Amniotic epithelial cell (primary cell): ENCODE results near the gene MSANTD1.

Experiments
- DNase-seq: peaks from one replicate; pipeline ENCODE4 v3.0.0-alpha.2; 2010; ENCODE audit warnings: low read depth

MSANTD1 gene

DNA sequence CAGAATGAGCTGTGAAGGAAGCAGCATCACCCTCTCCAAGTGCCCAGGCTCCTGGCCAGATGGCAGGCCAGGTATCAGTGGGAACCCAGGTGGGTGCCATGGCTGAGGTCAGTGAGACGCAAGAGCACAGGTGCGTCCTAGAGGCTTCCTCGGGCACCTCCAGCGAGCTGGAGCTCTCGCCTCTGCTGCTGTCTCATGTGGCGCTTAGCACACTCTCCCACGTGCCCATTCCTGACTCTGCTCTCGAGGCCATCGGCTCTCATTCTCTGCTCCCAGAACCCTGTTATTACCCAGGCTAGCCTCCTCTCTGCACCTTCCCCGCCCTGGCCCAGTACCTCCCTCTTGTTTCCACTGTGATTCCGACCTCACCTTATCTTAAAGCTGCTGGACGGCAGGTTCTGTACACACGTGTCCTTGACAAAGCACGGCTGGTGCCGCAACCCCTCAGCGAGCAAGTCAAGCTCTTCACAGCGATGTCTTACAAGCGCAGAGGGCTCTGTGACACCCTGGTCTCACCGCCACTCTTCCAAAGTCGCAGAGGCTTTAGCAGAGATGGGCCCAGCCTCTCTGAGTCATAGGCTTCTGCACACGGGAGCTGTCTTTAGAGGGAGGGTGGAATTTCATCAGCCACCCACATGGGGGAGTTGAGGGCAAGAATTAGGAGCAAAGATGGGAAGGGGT, 15.4 kb upstream of the MSANTD1 start:
- DNase-seq = peak; percentile 9

DNA sequence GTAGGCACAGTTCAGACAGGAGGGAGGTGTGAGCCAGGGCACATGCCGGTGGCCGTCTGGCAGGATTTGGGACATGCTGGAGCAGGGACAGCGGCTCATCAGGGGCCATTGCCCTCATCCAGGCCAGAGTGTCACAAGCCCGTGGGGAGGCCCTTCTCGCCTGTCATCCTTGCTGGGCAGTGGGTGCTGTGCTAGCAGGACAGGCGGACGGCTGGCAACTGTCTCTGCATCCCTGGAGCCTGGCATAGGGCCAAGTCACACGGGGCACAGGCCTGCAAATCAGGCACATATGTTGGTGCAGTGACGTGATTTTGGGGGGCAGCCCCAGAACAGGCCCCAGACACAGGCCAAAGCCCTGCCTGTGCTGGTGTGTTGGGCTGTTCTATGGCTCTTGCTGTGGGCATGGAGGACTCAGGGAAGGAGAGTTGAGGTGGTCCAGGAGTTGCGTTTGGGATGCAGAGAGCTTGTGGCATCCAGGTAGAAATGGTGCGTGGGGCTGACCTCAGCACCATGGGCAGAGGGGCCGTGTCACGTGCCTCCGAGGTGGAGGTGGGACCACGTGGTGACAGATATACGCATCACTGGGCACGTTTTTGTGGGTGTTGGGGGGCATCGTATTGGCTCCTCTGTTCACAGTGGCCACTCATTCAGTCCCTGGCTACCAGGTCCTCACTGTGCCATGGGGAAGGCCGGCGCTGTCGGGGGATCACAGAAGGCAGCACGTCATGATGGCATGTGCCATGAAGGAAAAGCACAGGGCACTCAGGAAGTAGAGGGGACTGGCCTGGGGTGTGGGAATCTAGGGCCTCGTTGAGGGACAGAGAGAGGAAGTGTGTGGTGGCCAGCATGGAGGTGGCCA, 14.6 kb upstream of the MSANTD1 start:
- DNase-seq = no peak

DNA sequence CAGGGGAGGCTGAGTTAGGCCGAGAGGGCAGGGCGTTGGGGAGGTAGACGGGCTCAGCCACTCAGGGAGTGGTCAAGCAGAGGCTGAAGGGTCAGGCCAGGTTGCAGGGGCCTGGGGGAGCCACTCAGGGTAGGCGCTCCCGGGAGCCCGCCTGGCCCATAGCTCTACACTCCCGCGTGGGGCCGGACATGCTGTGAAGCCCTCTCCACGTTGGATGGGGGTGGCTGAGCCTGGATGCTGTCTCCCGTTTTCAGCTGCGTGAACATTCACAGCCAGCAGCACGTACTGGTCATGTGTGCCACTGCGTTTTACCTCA, 14.0 kb upstream of the MSANTD1 start:
- DNase-seq = no peak

DNA sequence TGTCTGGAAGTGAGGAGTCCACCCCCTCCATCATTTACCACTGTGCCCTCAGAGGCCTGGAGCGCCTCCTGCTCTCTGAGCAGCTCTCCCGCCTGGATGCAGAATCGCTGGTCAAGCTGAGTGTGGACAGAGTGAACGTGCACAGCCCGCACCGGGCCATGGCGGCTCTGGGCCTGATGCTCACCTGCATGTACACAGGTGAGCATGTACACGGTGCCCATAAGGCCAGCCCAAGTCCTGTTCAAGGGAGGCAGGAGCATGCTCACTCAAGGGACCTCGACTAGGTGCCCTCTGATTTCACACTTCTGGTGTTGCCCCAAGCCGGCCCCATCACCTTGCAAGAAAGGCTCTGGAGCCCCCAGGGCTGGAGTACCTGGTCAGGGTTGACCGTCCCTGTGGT, 13.4 kb upstream of the MSANTD1 start:
- DNase-seq = no peak

DNA sequence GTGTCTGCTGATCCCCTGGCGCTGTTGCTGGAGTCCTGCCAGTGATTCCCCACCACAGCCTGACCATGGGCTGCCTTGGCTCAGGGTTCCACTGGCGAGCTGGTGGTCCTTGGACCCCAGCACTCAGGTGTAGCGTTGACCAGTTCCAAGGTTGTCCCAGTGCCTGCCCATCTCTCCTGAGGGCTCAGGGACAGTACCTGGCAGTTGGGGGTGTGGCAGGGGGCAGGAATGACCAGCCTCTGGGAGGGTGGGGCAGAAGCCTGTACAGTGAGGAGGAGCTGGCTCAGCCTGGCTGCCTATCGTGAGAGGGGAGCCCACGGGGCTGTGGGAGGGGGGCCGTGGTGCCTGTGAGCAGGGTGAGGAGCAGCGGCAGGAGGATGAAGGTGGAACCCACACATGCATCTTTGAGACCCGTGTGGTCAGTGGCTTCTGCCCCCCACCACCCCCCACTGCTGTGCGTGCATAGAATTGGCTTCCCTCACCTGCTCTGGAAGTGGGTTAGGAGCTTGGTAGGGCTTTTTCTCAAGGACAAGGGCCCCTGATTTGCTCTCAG, 12.6 kb upstream of the MSANTD1 start:
- DNase-seq = no peak

DNA sequence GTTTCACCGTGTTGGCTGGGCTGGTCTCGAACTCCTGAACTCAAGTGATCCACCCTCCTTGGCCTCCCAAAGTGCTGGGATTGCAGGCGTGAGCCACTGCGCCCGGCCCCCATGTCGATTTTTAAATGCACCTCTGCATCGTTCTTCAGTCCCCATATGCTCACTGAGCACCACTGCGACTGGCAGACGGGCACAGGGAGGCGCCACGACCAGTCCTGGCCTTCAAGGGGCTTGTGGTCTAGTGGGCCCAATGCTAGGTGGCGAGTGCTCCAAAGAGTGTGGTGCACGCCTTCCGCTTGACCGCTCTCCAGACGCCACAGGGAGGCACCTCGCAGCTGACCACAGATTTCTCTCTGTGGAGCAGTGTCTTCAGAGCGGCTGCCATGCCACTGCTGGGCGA, 11.7 kb upstream of the MSANTD1 start:
- no peak for DNase-seq

DNA sequence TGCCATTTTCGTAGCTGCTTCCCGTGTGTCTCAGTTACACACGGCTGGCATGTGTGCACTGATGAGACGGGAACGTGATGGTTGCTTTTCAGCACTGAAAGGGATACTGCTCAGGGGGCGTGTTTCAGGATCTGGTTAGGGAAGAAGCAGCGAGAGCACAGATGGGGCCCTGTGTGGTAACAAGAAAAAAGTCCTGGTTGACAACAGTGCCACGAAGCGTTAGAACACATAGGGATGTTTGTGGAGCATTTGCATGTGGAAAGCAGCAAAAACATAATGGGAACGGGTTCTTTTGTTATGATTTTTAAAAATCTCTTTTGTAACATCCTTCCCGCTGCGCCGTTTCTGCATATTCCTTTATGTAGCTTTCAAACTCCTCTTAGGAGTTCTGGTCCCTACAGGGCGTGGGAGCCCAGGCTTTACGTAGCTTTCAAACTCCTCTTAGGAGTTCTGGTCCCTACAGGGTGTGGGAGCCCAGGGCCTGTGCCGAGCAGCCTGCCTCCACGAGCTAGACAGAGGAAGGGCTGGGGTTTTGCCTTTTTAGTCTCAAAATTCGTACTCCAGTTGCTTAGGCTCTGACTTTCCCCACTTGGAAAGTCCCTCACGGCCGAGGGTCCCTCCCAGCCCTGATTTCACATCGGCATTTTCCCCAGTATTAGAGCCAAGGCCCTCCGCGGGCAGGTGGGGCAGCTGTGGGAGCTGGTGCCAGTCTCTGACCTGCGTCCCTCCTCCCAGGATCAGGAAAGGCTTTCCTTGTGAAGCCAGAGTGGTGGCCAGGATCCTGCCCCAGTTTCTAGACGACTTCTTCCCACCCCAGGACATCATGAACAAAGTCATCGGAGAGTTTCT, 11.0 kb upstream of the MSANTD1 start:
- no peak for DNase-seq

DNA sequence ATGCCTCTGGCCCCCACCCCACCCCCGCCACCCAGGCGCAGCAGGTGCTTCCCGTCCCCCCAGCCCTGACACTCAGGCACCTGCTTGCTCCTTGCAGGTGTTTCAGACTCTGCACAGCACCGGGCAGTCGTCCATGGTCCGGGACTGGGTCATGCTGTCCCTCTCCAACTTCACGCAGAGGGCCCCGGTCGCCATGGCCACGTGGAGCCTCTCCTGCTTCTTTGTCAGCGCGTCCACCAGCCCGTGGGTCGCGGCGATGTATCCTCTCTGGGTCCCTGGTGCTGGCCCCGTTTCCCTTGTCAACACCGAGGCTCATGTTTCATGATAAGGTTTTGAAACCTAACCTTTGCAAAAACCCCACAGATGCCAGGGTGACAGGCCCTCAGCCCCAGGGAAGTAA, 10.2 kb upstream of the MSANTD1 start:
- DNase-seq = no peak

DNA sequence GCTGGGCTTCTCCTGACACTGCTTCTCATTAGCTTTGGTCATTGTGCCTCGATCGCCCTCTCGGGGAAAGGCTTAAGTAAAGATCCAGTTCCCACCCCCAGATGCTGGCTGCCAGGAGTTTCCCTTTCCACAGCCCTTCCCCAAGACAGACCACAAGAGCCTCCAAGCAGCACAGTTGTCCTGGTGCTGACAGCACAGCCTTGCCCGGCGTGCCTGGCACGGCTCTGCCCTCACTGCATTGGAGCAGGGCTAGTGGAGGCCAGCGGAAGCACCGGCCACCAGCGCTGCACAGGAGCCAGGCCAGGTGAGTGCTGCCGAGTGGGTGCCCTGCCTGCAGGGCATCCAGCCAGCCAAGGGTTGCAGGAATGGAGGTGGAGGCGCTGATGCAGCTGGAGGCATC, 9.7 kb upstream of the MSANTD1 start:
- no peak for DNase-seq

DNA sequence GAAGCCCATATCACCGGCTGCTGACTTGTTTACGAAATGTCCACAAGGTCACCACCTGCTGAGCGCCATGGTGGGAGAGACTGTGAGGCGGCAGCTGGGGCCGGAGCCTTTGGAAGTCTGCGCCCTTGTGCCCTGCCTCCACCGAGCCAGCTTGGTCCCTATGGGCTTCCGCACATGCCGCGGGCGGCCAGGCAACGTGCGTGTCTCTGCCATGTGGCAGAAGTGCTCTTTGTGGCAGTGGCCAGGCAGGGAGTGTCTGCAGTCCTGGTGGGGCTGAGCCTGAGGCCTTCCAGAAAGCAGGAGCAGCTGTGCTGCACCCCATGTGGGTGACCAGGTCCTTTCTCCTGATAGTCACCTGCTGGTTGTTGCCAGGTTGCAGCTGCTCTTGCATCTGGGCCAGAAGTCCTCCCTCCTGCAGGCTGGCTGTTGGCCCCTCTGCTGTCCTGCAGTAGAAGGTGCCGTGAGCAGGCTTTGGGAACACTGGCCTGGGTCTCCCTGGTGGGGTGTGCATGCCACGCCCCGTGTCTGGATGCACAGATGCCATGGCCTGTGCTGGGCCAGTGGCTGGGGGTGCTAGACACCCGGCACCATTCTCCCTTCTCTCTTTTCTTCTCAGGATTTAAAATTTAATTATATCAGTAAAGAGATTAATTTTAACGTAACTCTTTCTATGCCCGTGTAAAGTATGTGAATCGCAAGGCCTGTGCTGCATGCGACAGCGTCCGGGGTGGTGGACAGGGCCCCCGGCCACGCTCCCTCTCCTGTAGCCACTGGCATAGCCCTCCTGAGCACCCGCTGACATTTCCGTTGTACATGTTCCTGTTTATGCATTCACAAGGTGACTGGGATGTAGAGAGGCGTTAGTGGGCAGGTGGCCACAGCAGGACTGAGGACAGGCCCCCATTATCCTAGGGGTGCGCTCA, 8.7 kb upstream of the MSANTD1 start:
- DNase-seq = no peak

DNA sequence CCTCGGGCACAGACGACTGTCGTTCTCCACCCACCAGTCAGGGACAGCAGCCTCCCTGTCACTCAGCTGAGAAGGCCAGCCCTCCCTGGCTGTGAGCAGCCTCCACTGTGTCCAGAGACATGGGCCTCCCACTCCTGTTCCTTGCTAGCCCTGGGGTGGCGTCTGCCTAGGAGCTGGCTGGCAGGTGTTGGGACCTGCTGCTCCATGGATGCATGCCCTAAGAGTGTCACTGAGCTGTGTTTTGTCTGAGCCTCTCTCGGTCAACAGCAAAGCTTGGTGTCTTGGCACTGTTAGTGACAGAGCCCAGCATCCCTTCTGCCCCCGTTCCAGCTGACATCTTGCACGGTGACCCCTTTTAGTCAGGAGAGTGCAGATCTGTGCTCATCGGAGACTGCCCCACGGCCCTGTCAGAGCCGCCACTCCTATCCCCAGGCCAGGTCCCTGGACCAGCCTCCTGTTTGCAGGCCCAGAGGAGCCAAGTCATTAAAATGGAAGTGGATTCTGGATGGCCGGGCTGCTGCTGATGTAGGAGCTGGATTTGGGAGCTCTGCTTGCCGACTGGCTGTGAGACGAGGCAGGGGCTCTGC, 7.9 kb upstream of the MSANTD1 start:
- DNase-seq = no peak

DNA sequence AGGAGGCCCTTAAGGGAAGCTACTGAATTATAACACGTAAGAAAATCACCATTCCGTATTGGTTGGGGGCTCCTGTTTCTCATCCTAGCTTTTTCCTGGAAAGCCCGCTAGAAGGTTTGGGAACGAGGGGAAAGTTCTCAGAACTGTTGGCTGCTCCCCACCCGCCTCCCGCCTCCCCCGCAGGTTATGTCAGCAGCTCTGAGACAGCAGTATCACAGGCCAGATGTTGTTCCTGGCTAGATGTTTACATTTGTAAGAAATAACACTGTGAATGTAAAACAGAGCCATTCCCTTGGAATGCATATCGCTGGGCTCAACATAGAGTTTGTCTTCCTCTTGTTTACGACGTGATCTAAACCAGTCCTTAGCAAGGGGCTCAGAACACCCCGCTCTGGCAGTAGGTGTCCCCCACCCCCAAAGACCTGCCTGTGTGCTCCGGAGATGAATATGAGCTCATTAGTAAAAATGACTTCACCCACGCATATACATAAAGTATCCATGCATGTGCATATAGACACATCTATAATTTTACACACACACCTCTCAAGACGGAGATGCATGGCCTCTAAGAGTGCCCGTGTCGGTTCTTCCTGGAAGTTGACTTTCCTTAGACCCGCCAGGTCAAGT, 6.9 kb upstream of the MSANTD1 start:
- peak; percentile 89 for DNase-seq

DNA sequence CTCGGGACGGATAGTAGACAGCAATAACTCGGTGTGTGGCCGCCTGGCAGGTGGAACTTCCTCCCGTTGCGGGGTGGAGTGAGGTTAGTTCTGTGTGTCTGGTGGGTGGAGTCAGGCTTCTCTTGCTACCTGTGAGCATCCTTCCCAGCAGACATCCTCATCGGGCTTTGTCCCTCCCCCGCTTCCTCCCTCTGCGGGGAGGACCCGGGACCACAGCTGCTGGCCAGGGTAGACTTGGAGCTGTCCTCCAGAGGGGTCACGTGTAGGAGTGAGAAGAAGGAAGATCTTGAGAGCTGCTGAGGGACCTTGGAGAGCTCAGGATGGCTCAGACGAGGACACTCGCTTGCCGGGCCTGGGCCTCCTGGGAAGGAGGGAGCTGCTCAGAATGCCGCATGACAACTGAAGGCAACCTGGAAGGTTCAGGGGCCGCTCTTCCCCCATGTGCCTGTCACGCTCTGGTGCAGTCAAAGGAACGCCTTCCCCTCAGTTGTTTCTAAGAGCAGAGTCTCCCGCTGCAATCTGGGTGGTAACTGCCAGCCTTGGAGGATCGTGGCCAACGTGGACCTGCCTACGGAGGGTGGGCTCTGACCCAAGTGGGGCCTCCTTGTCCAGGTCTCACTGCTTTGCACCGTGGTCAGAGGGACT, 5.7 kb upstream of the MSANTD1 start:
- no peak for DNase-seq

DNA sequence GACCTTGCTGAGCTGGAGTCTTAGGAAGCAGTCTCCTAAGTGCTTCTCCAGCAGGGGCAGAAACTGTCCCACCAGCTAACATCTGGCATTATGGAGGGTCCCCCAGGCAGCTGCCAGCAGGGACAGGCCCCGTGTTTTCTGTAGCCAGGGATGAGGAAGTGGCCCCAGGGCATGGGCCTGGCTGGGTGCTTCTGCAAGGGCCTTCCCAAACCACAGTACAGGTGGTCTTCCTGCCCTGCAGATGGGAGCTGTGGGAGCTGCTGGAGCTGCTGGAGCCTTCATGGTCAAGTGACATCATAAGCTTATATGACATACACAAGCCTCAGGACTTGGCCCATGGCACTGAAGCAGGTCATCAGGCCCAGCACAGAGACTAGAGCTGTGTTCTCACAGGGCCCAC, 5.0 kb upstream of the MSANTD1 start:
- no peak for DNase-seq

DNA sequence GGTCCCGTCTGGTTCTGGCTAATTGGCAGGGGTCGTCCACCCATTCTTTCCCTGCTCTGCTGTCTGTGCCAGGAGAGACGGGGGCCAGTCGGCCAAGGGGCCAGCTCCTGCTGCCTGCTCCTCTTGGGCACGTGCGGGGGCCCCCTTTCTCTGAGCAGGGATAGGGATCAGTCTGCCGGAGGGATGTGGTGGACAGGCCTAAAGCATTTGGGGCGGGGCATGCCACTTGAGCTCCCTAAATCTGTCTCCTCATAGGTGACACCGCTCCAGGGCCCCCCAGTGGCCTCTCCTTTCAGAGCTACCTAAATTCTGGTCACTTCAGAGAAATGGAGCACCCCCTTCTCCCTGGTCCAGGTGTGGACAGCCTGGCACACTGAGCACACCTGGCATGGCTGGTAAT, 4.2 kb upstream of the MSANTD1 start:
- no peak for DNase-seq

DNA sequence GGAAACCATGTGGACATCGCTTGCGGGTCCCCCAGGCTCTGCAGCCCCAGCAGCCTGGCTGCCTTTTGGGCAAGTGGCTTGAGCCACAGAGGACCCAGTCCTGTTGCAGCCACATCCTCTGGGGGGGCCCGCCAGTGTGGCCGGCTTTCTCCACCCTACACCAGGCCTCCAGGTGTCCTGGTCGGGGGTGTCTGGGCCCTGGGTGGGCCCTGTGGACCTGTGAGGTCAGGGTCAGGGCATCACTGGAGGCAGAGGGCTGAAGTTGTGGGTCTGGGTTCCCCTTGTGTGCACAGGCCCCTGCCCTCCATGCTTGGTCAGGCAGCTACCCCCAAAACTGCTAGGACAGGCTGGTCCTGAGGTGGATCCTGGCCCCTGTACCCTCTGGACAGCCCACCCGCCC, 3.3 kb upstream of the MSANTD1 start:
- no peak for DNase-seq

DNA sequence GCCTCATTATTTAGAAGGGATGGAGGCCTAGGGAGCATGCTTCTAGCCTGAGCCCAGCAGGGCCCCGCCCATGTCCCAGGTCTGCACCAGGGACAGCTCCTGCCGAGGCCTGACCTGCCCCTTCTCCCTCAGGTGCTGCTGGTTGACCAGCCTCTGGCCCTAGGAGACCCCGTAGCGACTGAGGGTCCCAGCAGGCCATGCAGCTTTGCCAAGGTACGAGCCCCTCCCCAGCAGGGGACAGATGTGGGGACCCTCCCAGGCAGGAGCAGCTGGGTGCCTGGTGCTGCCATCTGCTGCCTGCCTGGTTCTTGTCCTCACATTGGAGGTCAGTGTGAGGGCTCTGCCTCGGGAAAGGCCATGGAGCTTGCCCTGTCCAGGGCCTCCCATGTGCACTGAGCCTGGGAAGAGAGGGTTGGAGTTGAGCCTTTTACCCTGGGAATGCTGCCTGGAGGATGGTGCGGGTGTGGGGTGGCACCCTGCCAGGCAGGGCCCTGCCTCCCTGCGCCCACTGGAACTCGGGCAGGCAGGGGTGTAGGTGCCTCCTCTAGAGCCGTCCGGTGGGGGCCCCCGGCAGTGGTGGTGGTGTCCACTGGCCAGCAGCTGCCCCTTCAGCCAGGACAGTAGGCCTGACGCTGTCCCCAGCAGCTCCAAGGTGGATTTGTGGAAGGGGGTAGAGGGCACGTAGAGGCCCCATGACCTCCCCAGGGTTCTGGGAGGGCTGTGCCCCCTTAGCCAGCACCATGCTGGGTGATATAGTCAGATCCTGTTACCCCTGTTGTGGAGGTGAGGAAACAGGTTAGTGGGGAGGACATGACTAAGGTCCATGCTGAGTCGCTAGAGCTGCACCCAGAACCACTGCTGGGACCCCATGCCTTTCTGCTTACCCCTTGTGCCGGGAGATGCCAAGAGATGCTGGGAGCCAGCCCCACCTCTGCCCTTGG, 2.2 kb upstream of the MSANTD1 start:
- DNase-seq = no peak

DNA sequence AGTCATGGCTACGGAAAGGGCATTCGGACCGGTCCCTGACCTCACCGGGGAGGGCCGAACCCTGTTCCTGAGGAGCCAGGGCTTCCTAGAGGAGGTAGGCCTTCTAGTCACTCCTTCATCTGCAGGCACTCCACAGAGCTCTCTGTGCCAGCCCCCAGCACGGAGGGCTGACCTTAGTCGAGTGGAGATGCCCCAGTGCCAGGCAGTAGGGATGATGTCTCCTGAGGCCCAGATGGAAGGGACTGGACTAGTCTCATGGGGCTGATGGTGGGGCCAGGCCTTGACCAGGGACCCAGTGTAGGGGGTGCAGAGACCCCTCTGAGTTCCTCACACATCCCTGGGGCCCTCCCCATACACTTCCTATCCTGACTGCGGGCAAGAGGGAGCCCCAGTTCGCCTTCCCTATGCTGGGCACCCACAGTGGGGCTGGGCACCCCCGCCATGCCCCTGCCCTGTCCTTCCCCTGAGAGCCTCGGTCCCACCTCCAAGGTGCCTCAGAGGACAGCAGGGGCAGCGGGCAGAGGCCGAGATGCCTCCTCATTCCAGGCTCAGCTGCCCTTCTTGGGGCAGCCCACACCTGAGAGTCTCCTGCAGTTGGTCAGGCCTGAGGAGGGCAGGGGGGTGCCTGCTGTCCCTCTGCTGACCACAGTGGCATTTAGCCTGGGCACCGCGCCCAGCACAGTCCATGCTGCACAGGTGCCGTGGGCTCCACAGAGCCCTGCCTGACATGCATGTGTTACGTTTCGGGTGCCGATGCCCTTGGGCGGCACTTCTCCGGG, 1.4 kb upstream of the MSANTD1 start:
- DNase-seq = no peak
